Activated CD8-positive, alpha-beta memory T cell treated with anti-CD3 and anti-CD28 coated beads, Interleukin-2, amount 50 U/mL, for 4 hours (primary cell): Measurements from ENCODE around the gene TUBA1A.
"Not testable (repeated sequence)": the region's sequence is repeated elsewhere in the genome, so short reads cannot be mapped to it uniquely, and the experiment has no call there.

Experiments
- DNase-seq: peaks from one replicate; pipeline ENCODE4 v3.0.0-alpha.2; 2020

TUBA1A gene

GRCh38 chr12:49144384-49144783, 44.5 kb downstream of the TUBA1A start:
- DNase-seq: no peak

DNA sequence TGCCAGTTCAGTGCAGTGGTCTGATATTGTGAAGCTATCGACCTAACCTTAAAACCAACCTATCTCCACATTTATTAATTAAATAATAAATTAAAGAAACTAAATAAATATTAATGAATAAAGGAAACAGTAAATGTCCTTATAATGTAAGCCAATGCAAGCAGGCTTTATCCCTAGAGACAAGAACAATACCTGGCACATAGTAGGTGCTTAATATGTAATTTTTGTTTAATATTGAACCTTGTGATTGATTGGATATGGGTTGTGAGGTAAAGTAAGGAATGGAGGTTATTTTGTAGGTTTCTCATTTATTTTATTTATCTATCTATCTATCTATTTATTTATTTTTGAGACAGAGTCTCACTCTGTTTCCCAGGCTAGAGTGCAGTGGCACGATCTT, 49.9 kb downstream of the TUBA1A start:
- DNase-seq: no peak

- DNase-seq: no peak
These were observed 50.3 kb downstream of the TUBA1A start for GRCh38 chr12:49138587-49138986.

GRCh38 chr12:49137476-49137875, 51.4 kb downstream of the TUBA1A start:
- no peak for DNase-seq

GRCh38 chr12:49136997-49137396, 51.9 kb downstream of the TUBA1A start:
- DNase-seq: not testable (repeated sequence)
